ENCODE data around the gene ENO2. TPM values are rescaled to one million over a fixed set of nuclear protein-coding genes. Genes with fewer than 3 reads are reported as not detected.

ENO2 gene
- total RNA-seq, 1 donor from 2014 or later: 5.3 TPM

DNA sequence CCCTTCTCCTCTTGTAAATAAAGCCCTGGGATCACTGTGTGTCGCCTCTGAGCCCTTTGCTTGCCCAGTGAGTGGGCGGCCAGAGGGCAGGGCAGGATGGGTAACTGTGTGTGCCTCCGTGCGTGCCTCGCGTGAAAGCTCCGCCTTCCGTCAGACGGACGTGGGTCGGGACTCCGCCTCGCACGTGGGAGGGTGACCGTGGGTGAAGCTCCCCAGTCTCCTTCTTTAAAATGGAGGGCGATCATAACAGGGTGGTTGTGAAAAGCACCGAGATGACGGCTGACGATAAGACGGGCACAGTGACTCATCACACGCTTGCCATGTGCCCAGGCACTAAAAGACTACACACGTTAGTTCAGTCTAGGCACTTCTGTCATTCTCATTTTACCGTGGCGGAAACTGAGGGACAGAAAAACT lies 46.9 kb downstream of the ENO2 start:
- Mint-ChIP-seq H3K4me3 (ENCODE audit: unreplicated experiment) (peak overlapping the region; percentile 67), H3K4me1 (ENCODE audit: unreplicated experiment) (peaks cover 38% of the 10 kb centered on the region), H3K27me3 (ENCODE audit: unreplicated experiment) (peaks cover 9% of the 10 kb centered on the region), H3K27ac (ENCODE audit: unreplicated experiment) (peak overlapping the region; percentile 87), H3K36me3 (ENCODE audit: low read depth, unreplicated experiment) (peaks cover 19% of the 10 kb centered on the region), H3K9me3 (ENCODE audit: unreplicated experiment) (no peaks in the 10 kb centered on the region)
- DNase-seq (ENCODE audit: low spot score): no peak
- TF ChIP-seq, protein P1, sequence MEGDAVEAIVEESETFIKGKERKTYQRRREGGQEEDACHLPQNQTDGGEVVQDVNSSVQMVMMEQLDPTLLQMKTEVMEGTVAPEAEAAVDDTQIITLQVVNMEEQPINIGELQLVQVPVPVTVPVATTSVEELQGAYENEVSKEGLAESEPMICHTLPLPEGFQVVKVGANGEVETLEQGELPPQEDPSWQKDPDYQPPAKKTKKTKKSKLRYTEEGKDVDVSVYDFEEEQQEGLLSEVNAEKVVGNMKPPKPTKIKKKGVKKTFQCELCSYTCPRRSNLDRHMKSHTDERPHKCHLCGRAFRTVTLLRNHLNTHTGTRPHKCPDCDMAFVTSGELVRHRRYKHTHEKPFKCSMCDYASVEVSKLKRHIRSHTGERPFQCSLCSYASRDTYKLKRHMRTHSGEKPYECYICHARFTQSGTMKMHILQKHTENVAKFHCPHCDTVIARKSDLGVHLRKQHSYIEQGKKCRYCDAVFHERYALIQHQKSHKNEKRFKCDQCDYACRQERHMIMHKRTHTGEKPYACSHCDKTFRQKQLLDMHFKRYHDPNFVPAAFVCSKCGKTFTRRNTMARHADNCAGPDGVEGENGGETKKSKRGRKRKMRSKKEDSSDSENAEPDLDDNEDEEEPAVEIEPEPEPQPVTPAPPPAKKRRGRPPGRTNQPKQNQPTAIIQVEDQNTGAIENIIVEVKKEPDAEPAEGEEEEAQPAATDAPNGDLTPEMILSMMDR (IDR thresholded peaks at IDR 0.05; ENCODE audit: unreplicated experiment): no peak

DNA sequence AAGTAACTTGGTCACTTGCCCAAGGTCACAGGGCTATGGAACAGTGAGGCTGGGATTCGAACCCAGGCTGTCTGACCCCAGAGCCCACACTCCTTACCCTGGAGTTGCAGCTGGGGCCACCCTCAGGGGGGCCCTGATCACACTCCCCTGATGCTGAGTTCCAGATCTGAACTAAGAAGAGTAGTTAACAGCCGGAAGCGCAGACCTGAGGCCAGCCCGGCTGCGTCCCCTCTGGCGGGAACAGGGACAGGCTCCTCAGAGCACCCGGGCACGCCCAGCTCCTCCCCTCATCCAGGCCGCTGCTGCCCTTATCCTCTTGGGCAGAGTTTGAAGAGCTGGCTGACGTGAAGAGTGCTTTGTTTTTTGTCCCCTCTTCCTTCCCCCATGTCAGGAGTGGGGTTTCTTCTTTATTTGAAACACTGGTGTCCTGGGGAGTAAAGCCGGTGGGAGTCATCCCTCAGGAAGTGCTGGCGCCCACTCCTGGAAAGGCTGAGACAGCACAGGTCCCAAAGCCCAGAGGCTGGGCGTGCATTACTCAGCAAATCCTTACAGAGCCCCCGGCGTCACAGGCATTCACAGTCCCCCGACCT lies 47.4 kb downstream of the ENO2 start:
- Mint-ChIP-seq H3K9me3 (ENCODE audit: unreplicated experiment) (no peaks in the 10 kb centered on the region), H3K27me3 (ENCODE audit: unreplicated experiment) (peaks cover 9% of the 10 kb centered on the region), H3K4me1 (ENCODE audit: unreplicated experiment) (peaks cover 38% of the 10 kb centered on the region), H3K27ac (ENCODE audit: unreplicated experiment) (peak overlapping the region; percentile 87), H3K4me3 (ENCODE audit: unreplicated experiment) (peak overlapping the region; percentile 67), H3K36me3 (ENCODE audit: low read depth, unreplicated experiment) (peaks cover 22% of the 10 kb centered on the region)
- TF ChIP-seq, protein P1 (IDR thresholded peaks at IDR 0.05; ENCODE audit: unreplicated experiment): no peak
- DNase-seq (ENCODE audit: low spot score): peak; percentile 57

DNA sequence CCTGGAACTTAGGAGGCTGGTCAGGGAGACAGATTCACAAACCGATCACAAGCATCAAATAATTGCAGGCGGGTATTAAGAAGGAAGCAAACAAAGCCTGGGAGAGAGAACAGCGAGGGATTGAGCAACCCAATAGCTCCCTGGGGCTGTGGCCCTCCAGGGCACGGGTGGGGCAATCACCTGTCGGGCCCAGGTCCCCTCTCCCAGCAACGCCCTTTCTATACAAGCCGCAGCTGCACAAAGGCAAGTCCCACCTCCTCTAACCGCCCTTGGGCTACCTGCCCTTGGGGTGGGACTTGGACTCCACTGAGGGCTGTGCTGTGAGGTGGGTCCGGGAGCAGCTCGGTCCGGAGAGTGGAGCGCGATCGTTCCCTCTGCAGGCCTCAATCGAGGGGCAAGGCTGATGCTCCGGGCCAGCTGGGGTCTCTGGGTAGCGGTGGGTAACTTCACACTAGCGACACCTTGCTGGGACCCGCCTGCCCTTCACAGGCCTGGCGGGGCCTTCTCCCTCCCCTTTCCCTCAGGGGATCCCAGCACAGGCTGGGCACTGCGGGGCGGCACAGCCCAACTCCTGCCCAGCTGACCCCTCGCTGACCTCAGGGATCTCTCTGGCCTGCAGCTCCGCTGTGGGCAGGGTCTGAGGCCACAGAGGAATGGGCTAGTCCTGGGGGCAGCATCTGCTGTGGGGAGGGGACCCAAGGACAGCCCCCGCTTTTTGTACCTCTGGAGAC lies 48.1 kb downstream of the ENO2 start:
- DNase-seq (ENCODE audit: low spot score): no peak
- Mint-ChIP-seq H3K4me3 (ENCODE audit: unreplicated experiment) (peak overlapping the region; percentile 67), H3K9me3 (ENCODE audit: unreplicated experiment) (no peaks in the 10 kb centered on the region), H3K27ac (ENCODE audit: unreplicated experiment) (peak overlapping the region; percentile 87), H3K4me1 (ENCODE audit: unreplicated experiment) (peaks cover 38% of the 10 kb centered on the region), H3K27me3 (ENCODE audit: unreplicated experiment) (peaks cover 9% of the 10 kb centered on the region), H3K36me3 (ENCODE audit: low read depth, unreplicated experiment) (peaks cover 22% of the 10 kb centered on the region)
- TF ChIP-seq, protein P1 (IDR thresholded peaks at IDR 0.05; ENCODE audit: unreplicated experiment): no peak

DNA sequence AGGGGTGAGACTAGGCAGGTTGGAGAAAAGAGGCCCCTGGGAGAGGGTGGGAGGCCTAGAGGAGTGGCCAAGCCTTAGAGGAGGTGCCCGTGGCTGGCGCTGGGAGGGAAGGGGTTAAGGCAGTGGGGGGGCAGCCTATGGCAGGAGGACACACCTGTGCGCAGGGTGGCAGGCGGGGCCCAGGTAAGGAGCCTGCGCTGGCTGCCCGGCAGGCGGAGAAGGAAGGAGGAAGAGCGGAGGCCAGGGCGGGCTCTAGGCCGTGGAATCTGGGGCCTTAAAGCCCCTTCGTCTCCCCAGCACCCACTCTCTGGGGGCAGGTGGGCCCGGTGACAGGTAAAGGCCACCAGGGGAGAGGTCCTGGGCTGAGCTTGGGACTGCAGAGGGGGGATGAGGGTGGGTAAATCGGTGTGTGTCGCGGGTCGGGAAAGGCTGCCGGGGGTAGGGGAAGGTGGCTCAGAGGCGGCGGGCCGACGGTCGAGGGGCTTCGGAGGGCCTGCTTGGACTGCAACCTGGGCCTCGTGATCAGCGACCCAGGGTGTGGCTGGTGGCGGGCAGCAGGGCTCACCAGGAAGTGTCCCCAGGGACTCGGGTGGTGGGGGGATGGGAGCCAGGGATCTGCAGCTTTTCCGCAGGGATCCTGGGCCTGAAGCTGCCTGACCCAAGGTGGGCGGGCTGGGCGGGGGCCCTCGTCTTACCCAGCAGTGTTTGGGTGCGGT lies 48.8 kb downstream of the ENO2 start:
- Mint-ChIP-seq H3K36me3 (ENCODE audit: low read depth, unreplicated experiment) (peaks cover 22% of the 10 kb centered on the region), H3K4me1 (ENCODE audit: unreplicated experiment) (peaks cover 38% of the 10 kb centered on the region), H3K27ac (ENCODE audit: unreplicated experiment) (no peak overlapping the region), H3K4me3 (ENCODE audit: unreplicated experiment) (no peak overlapping the region), H3K27me3 (ENCODE audit: unreplicated experiment) (peaks cover 8% of the 10 kb centered on the region), H3K9me3 (ENCODE audit: unreplicated experiment) (no peaks in the 10 kb centered on the region)
- DNase-seq (ENCODE audit: low spot score): no peak
- TF ChIP-seq, protein P1 (IDR thresholded peaks at IDR 0.05; ENCODE audit: unreplicated experiment): no peak

All from endothelial cell (in vitro differentiated cells).